ENCODE results near the gene PFDN6. TPM values are rescaled to one million over a fixed set of nuclear protein-coding genes. Genes with fewer than 3 reads are reported as not detected.

Gene PFDN6
- total RNA-seq, 1 experiment from 2014 or later: 90.5 TPM

DNA sequence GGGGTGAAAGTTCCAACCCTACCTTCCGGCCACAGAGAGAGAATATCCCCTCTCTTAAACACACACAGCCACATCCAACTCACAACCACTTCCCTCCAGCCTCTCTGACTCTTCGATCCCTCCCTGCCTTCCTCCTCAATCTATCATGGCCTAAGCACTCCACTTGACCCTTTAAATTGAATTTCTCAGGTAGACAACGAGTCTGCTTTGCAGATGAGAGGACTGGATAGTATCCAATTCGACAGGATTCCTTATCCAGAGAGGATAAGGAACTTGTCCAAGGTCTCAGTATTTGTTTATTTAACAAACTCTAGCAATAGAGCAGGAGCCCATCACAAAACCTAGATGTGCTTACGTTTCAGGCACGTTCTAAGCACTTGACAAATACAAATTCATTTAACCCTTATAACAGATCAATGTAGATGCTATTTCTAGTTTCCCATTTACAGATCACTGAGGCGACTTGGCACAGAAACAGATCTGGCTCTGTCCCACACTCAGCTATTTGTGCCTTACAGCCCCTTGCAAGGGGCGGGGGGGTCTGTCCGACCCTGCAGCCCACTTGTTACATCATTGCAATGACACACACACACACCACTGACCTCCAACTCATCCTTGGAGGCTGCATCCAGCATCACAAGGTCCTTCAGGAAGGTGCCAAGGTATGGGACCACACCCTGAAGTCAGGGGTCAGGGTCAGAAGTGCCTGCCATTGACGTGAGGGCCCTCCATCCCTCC is 4.9 kb downstream of the PFDN6 start (continued):
- TF ChIP-seq ZBTB33 (IDR thresholded peaks at IDR 0.05; ENCODE audit: extremely low read depth, insufficient replicate concordance, low read length): no peak
- no peak for TF ChIP-seq EZH2 (IDR thresholded peaks at IDR 0.05)

GRCh38 chr6:33295621-33296369 is 6.4 kb downstream of the PFDN6 start:
- H4K20me1 ChIP-seq (ENCODE audit: insufficient read depth): no peaks in the 10 kb centered on the region
- no peaks in the 10 kb centered on the region for H3K27me3 ChIP-seq (ENCODE audit: insufficient read depth, low read length)
- no peak overlapping the region for H3K27ac ChIP-seq (ENCODE audit: low read depth, low read length)
- H3K4me1 ChIP-seq (ENCODE audit: control insufficient read depth in 1 of 2, insufficient read depth in 2 of 2, low read length in 2 of 2): peaks cover 7 to 26% of the 10 kb centered on the region in 2 experiments; a peak in 3 of 4 replicates
- no peaks in the 10 kb centered on the region for H3K9me2 ChIP-seq (ENCODE audit: insufficient read depth)
- H3K4me2 ChIP-seq (ENCODE audit: low read length): no peak overlapping the region
- H3K9me3 ChIP-seq (ENCODE audit: control insufficient read depth in 1 of 2, insufficient read depth in 1 of 2, low read depth in 1 of 2, low read length in 2 of 2): no peaks in the 10 kb centered on the region
- H2AFZ ChIP-seq (ENCODE audit: low read depth, low read length, poor library complexity, severe bottlenecking): no peak overlapping the region
- peaks cover 27% of the 10 kb centered on the region for H3K79me2 ChIP-seq (ENCODE audit: insufficient read depth, low read length)
- ATAC-seq (no peak), DNase-seq (ENCODE audit: low read depth, low spot score) (no peak)
- H3K9ac ChIP-seq (ENCODE audit: low read length): no peak overlapping the region
- no TSS peak for BruUV-seq (replicated peaks)
- H3K4me3 ChIP-seq (replicated peaks in 1 of 2; ENCODE audit: low read depth in 1 of 2, low read length in 2 of 2): no peak overlapping the region
- RAD21 ChIA-PET (ENCODE audit: low non-redundant PET in 1 of 2, low total read pairs in 2 of 2, uncharacterized antibody in 2 of 2, unreplicated experiment in 2 of 2): no interaction called here
- intact Hi-C loops (cut with micrococcal nuclease): loop anchor here (5.0 kb wide), 2 partner anchors 117 to 132 kb away; partner anchors contain the start of gene PHF1
- POLR2A ChIA-PET: interaction anchor here (1.3 kb wide), 1 partner anchor 19 kb away, joined by 4 read pairs; the partner anchor contains the start of gene B3GALT4
- CTCF ChIA-PET: no interaction called here
- peaks cover 11 to 12% of the 10 kb centered on the region in 2 experiments; a peak in 3 of 4 replicates for H3K36me3 ChIP-seq (ENCODE audit: control insufficient read depth in 1 of 2, insufficient read depth in 2 of 2, low read length in 2 of 2)
- TF ChIP-seq CEBPB (IDR thresholded peaks at IDR 0.05; ENCODE audit: low read depth) (no peak), ZFX (IDR thresholded peaks at IDR 0.05) (no peak), EZH2 (IDR thresholded peaks at IDR 0.05) (no peak), ATF3 (IDR thresholded peaks at IDR 0.05) (no peak), RAD21 (IDR thresholded peaks at IDR 0.05; ENCODE audit: low read depth) (no peak), EGR1 (IDR thresholded peaks at IDR 0.05; ENCODE audit: low read depth) (no peak), SIN3A (IDR thresholded peaks at IDR 0.05; ENCODE audit: low read depth) (no peak), ZBTB33 (IDR thresholded peaks at IDR 0.05; ENCODE audit: extremely low read depth, insufficient replicate concordance, low read length) (no peak), ZNF274 (IDR thresholded peaks at IDR 0.05; ENCODE audit: low read depth, low read length) (no peak), JUND (IDR thresholded peaks at IDR 0.05) (no peak), EZH2phosphoT487 (IDR thresholded peaks at IDR 0.05; ENCODE audit: borderline replicate concordance) (no peak)
- TF ChIP-seq, protein P1, sequence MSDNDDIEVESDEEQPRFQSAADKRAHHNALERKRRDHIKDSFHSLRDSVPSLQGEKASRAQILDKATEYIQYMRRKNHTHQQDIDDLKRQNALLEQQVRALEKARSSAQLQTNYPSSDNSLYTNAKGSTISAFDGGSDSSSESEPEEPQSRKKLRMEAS (IDR thresholded peaks at IDR 0.05): no peak
- TF ChIP-seq, protein P2, sequence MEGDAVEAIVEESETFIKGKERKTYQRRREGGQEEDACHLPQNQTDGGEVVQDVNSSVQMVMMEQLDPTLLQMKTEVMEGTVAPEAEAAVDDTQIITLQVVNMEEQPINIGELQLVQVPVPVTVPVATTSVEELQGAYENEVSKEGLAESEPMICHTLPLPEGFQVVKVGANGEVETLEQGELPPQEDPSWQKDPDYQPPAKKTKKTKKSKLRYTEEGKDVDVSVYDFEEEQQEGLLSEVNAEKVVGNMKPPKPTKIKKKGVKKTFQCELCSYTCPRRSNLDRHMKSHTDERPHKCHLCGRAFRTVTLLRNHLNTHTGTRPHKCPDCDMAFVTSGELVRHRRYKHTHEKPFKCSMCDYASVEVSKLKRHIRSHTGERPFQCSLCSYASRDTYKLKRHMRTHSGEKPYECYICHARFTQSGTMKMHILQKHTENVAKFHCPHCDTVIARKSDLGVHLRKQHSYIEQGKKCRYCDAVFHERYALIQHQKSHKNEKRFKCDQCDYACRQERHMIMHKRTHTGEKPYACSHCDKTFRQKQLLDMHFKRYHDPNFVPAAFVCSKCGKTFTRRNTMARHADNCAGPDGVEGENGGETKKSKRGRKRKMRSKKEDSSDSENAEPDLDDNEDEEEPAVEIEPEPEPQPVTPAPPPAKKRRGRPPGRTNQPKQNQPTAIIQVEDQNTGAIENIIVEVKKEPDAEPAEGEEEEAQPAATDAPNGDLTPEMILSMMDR (IDR thresholded peaks at IDR 0.05 in 2 of 3, conservative IDR thresholded peaks at IDR 0.05 in 1 of 3; ENCODE audit: borderline replicate concordance in 1 of 3, insufficient read depth in 1 of 3, low read depth in 2 of 3, low read length in 2 of 3): no peak
